Muscle of arm (tissue), 12 donors: ENCODE measurements around the gene PDE1A. TPM values are rescaled to one million over a fixed set of nuclear protein-coding genes. Genes with fewer than 3 reads are reported as not detected.
"Not testable (repeated sequence)": the region's sequence is repeated elsewhere in the genome, so short reads cannot be mapped to it uniquely, and the experiment has no call there.

Source experiments
- DNase-seq: peaks from one replicate; pipeline ENCODE4 v3.0.0-alpha.2; 2013
- polyA plus RNA-seq, 12 donors: library from polyadenylated mRNA; unstranded; fragments of 120-200 nt; gene quantifications; one replicate each; pipeline ENCODE4 v1.2.1, GENCODE V29; 2013; ENCODE audit not compliant: insufficient read length in 12 of 12

Gene PDE1A
- polyA plus RNA-seq, 12 donors: 6.5 to 16.5 (median 11.1) TPM; not detected in 1

DNA sequence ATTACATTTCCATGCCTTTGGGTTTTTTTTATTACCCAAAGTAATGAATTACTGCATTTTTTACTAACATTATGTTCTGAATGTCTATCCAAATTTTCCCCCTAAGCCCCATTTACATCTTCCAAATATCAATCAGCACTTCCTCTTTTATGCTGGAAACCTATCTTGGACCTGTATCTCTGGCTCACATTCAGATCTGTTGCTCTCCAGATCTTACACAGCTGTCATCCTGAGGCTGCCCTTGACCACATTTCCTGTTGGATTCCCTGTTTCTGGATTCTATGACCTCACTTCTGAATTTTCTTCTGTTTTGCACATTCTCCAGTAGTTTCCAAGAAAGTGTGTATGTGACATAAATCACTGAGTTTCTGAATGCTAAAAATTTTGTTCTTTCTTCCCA, 146.7 kb downstream of the PDE1A start:
- peak; percentile 65 for DNase-seq

GRCh38 chr2:182276662-182277061, 150.2 kb downstream of the PDE1A start:
- not testable (repeated sequence) for DNase-seq

DNA sequence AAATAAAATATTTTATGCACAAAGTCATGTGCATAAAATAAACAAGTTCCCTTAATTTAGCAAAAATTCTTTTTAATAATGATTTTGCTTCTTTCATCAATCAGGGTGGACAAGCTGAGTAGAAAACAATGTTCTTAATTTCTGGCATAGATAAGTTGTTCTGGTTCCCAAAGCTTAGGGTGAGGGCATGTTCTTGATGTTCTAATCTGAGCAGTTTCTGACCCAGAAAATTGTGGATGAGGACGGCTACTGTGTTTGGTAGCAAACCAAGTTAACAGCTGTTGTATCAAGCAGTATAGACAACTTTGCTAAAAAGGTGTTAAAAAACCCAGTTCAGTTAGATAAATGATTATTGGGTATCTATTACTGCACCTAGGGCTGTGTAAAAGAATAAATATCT, 158.9 kb downstream of the PDE1A start:
- no peak for DNase-seq

- DNase-seq: no peak
Measured at GRCh38 chr2:182266909-182267308, 159.9 kb downstream of the PDE1A start.

- DNase-seq: no peak
Measured at GRCh38 chr2:182265718-182266117, 161.1 kb downstream of the PDE1A start.

- no peak for DNase-seq
Measured at GRCh38 chr2:182261860-182262387, 164.9 kb downstream of the PDE1A start.

DNA sequence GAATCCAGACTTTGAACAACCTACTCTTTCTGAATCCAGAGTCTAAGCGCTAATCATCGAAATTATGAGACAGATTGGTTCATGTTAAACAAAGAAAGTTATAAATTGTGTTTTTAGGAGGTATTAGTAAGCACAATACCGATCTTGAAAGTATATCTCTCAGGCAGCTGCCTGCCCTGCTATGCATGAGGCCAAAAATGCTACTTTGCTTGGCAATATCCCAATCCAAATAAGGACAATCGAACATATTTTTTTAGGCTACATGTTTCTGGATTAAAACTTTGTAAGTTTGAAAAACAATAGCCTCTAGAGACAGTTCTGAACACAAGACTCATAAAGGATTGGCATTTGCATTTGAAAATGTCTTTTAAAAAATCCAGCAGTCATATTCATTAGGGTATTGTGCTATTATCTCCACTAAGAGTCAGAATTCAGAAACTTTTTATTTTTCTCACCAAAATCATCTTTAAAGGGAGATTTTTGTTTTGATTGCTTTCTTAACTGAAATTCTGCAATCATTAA, 167.1 kb downstream of the PDE1A start:
- DNase-seq: no peak

GRCh38 chr2:182252534-182252933, 174.3 kb downstream of the PDE1A start:
- no peak for DNase-seq

DNA sequence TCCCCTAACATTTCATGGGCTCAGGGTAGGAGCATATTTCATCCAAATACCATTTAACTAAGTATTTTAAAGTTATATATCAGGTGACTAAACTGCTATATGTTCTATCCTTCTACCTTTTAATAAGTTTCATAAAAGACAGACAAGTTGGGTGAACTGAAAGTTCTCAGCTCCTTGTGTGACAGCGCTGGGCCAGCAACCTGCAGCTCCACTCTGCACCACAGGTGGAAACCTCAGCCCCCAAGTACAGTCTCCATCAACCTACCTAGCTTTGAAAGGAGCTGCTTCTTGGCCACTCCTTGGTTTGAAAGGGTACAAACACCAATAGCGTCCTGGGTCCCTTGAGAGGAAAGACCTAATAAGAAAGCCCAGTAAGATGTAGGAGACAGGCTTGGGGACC, 177.9 kb downstream of the PDE1A start:
- no peak for DNase-seq

GRCh38 chr2:182248362-182248761, 178.5 kb downstream of the PDE1A start:
- DNase-seq: no peak

- DNase-seq: no peak
Measured at GRCh38 chr2:182247831-182248230, 179.0 kb downstream of the PDE1A start.

DNA sequence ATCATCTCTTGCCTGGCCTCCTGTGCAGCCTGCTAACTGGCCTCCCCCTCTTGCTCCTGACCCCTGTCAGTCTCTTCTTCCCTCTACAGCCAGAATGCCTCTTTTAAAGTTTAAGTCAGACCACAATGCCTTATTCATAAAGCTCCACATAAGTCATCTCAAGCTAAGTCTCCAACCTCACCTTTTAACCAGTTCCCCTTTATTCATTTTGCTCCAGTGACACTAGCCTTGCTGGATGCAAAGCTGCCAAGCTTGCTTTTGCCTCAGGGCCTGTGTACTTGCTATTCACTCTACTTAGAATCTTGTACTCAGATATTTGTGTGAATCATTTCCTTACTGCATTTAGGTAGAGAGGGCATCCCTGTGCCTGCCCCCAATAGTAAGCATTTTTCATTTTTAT, 180.9 kb downstream of the PDE1A start:
- no peak for DNase-seq

GRCh38 chr2:182242609-182243008, 184.2 kb downstream of the PDE1A start:
- DNase-seq: no peak

DNA sequence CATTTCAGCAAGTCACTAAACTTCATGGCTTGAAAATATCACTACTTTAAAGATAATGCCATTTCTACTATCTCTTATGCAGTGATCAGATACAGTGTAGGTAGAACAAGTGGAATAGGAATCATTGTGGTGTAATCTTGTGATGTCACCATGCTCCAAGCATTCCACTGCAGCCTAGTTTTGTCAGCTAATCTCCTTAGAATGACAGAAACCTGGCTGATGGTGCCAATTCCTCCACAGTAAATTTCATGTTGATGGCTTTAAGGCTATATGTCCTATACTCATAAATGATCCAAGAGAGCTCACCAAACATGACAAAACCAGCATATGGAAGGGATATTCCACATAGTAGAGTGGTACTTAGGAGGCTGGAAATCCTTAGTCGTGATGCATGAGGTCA, 184.9 kb downstream of the PDE1A start:
- DNase-seq: no peak

DNA sequence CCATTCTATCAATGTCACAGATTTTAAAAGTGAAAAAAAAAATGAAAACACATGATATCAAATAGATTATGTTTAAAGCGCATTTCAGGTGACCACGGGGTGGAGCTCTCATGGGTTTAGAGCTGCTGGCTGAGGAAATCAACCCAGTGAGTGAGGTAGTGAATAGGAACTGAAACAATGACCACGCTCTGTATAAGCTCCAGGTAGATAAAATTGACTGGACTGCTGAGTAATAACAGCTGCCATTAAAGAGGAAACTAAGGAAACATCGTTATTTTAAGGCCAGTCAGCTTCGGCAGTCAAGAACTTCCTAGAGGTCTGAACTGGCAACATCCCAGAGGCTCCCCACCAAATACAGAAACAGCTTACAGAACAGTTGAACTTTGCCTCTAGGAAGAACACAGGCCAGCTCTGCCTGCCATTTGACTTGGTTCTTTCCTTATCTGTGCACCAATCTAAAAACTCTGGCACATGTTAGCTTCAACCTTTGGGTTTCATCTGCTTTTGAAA, 185.9 kb downstream of the PDE1A start:
- DNase-seq: no peak

- DNase-seq: no peak
Measured at GRCh38 chr2:182230561-182230960, 196.3 kb downstream of the PDE1A start.

DNA sequence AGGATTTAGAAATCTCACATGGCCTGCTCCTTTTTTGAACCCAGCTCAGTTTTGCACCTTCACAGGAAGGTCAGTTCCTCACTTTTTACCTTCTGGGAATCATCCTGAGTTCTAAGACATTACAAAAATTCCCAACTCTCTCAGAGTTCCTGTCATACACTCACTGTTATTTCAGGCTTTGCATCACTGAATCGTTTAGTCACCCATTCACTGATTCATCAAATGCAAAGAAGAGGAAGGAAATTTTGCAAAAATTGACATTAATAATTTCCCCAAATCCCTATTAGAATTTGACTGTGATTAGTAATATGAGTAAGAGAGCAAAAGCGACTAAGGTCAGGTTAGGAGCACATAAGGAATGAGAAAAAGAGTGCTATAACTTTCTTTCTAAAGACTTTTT, 197.5 kb downstream of the PDE1A start:
- DNase-seq: no peak

DNA sequence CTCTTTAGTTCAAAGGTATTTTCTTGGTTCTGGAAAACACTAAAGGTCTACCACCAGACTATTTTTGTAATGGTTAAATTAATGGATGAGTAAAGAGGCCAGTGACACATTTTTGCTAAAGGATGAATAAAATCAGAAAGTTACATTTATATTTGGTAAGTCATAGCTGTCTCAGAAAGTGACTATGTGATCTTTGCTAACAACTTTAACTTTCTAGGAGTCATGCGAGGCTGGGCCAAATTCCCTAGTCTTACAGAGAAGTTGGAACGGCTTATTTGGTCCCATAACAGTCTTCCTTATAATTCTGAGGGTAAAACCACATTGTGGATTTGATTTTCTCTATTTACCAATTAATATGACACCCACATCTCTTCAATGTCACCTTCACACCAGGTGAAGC, 198.1 kb downstream of the PDE1A start:
- DNase-seq: no peak

- DNase-seq: no peak
Measured at GRCh38 chr2:182228073-182228473, 198.8 kb downstream of the PDE1A start.

DNA sequence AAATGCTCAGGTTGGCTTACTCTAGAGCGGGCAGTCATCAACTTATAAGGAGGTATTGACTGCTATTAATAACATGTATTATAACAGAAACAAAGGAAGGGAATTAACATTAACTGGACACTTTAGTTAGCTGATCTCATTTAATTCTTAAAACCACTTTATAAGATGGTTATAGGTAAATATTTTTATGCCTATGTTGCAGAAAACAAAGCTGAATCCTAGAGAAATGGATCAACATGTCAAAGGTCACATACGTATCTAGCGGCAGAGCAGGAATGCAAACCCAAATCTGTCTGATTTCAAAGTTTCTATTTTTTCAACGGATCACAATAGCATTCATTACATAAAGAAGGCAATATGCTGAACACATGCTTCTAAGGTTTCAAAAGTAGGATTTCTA, 200.0 kb downstream of the PDE1A start:
- no peak for DNase-seq

DNA sequence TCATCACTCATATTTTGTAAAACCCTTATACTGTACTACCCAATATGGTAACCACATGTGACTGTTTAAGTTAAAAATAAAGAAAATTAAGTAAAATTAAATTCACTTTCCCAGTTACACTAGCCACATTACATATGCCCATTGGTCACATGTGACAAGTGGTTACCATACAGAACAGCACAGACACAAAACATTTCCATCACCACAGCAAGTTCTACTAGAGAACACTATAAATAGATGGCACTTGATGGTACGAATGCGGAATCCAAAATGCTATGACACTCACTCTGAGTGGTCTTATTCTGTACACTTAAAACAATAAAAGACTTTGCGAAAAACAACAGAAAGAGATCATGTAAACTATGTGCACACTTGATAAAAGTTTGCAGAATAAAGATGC, 202.2 kb downstream of the PDE1A start:
- DNase-seq: no peak

- DNase-seq: no peak
Measured at GRCh38 chr2:182220998-182221397, 205.8 kb downstream of the PDE1A start.

- no peak for DNase-seq
Measured at GRCh38 chr2:182220335-182220734, 206.5 kb downstream of the PDE1A start.

GRCh38 chr2:182210669-182211068, 216.2 kb downstream of the PDE1A start:
- no peak for DNase-seq
